ENCODE data around the gene FIG4.
"Not testable (repeated sequence)": the region's sequence is repeated elsewhere in the genome, so short reads cannot be mapped to it uniquely, and the experiment has no call there.

FIG4 gene

GRCh38 chr6:109808837-109809236 is 117.7 kb downstream of the FIG4 start:
- FAIRE-seq (no peak), DNase-seq (ENCODE audit: insufficient read length, low spot score) (no peak)
- TF ChIP-seq POLR2A (IDR thresholded peaks at IDR 0.05; ENCODE audit: low read depth, low read length): no peak

- DNase-seq (ENCODE audit: insufficient read length, low spot score) (no peak), FAIRE-seq (no peak)
- TF ChIP-seq POLR2A (IDR thresholded peaks at IDR 0.05; ENCODE audit: low read depth, low read length): no peak
These were observed 124.0 kb downstream of the FIG4 start for GRCh38 chr6:109815054-109815453.

- no peak for DNase-seq (ENCODE audit: insufficient read length, low spot score)
- no peak for FAIRE-seq
- no peak for TF ChIP-seq POLR2A (IDR thresholded peaks at IDR 0.05; ENCODE audit: low read depth, low read length)
These were observed 125.6 kb downstream of the FIG4 start for GRCh38 chr6:109816452-109817374.

- no peak for FAIRE-seq
- no peak for TF ChIP-seq POLR2A (IDR thresholded peaks at IDR 0.05; ENCODE audit: low read depth, low read length)
- no peak for DNase-seq (ENCODE audit: insufficient read length, low spot score)
These were observed 129.7 kb downstream of the FIG4 start for GRCh38 chr6:109820706-109821350.

GRCh38 chr6:109821428-109821827 is 130.3 kb downstream of the FIG4 start:
- DNase-seq (ENCODE audit: insufficient read length, low spot score) (no peak), FAIRE-seq (no peak)
- no peak for TF ChIP-seq POLR2A (IDR thresholded peaks at IDR 0.05; ENCODE audit: low read depth, low read length)

- no peak for DNase-seq (ENCODE audit: insufficient read length, low spot score)
- no peak for FAIRE-seq
- TF ChIP-seq POLR2A (IDR thresholded peaks at IDR 0.05; ENCODE audit: low read depth, low read length): no peak
These were observed 133.0 kb downstream of the FIG4 start for GRCh38 chr6:109824105-109824504.

GRCh38 chr6:109826551-109826950 is 135.5 kb downstream of the FIG4 start:
- no peak for DNase-seq (ENCODE audit: insufficient read length, low spot score)
- FAIRE-seq: no peak
- no peak for TF ChIP-seq POLR2A (IDR thresholded peaks at IDR 0.05; ENCODE audit: low read depth, low read length)

- not testable (repeated sequence) for DNase-seq (ENCODE audit: insufficient read length, low spot score); FAIRE-seq
These were observed 140.3 kb downstream of the FIG4 start for GRCh38 chr6:109831352-109831751.

GRCh38 chr6:109834131-109834530 is 143.0 kb downstream of the FIG4 start:
- DNase-seq (ENCODE audit: insufficient read length, low spot score) (no peak), FAIRE-seq (no peak)
- TF ChIP-seq POLR2A (IDR thresholded peaks at IDR 0.05; ENCODE audit: low read depth, low read length): no peak

GRCh38 chr6:109834595-109835437 is 143.7 kb downstream of the FIG4 start:
- TF ChIP-seq POLR2A (IDR thresholded peaks at IDR 0.05; ENCODE audit: low read depth, low read length): no peak
- DNase-seq (ENCODE audit: insufficient read length, low spot score) (no peak), FAIRE-seq (no peak)

GRCh38 chr6:109840034-109840433 is 148.9 kb downstream of the FIG4 start:
- no peak for FAIRE-seq
- no peak for DNase-seq (ENCODE audit: insufficient read length, low spot score)
- TF ChIP-seq POLR2A (IDR thresholded peaks at IDR 0.05; ENCODE audit: low read depth, low read length): no peak

- FAIRE-seq (no peak), DNase-seq (ENCODE audit: insufficient read length, low spot score) (no peak)
These were observed 149.7 kb downstream of the FIG4 start for GRCh38 chr6:109840796-109841195.

GRCh38 chr6:109841869-109842268 is 150.8 kb downstream of the FIG4 start:
- FAIRE-seq (no peak), DNase-seq (ENCODE audit: insufficient read length, low spot score) (no peak)
- no peak for TF ChIP-seq POLR2A (IDR thresholded peaks at IDR 0.05; ENCODE audit: low read depth, low read length)

More at GRCh38 chr6:109840796-109841195, 149.7 kb downstream of the FIG4 start:
- no peak for TF ChIP-seq POLR2A (IDR thresholded peaks at IDR 0.05; ENCODE audit: low read depth, low read length)

- DNase-seq (ENCODE audit: insufficient read length, low spot score) (no peak), FAIRE-seq (no peak)
- no peak for TF ChIP-seq POLR2A (IDR thresholded peaks at IDR 0.05; ENCODE audit: low read depth, low read length)
These were observed 161.6 kb downstream of the FIG4 start for GRCh38 chr6:109852713-109853112.
